Spleen (tissue), 11 donors: ENCODE results near the gene SEC16A. TPM values are rescaled to one million over a fixed set of nuclear protein-coding genes. Genes with fewer than 3 reads are reported as not detected.

Experiments used
- DNase-seq: peaks from one replicate; pipeline ENCODE4 v3.0.0-alpha.2; 2020
- H3K27ac ChIP-seq, 8 donors: fragments of 200-600 bp; sonication (generic) in 7 of 8; 1 replicate in 4 of 8; 2 replicates in 4 of 8; pipeline versions ENCODE4 v1.5.0 to v1.8.0; 2016 to 2021; ENCODE audit warnings: inconsistent platforms in 4 of 8, mild to moderate bottlenecking in 4 of 8, moderate library complexity in 1 of 8
- H3K27me3 ChIP-seq, 7 donors: fragments of 200-600 bp; sonication (generic) in 6 of 7; replicated peaks in 1 of 7; 1 replicate in 4 of 7; 2 replicates in 3 of 7; pipeline versions ENCODE4 v1.5.0 to v1.8.0; 2016 to 2021; ENCODE audit warnings: inconsistent platforms in 3 of 7, mild to moderate bottlenecking in 1 of 7
- H3K36me3 ChIP-seq, 6 donors: fragments of 200-600 bp; sonication (generic) in 5 of 6; 1 replicate in 4 of 6; 2 replicates in 2 of 6; pipeline versions ENCODE4 v1.5.0 to v1.8.0; 2016 to 2021; ENCODE audit warnings: inconsistent platforms in 2 of 6
- H3K4me1 ChIP-seq, 6 donors: fragments of 200-600 bp; sonication (generic) in 5 of 6; 1 replicate in 3 of 6; 2 replicates in 3 of 6; pipeline versions ENCODE4 v1.5.0 to v1.8.0; 2016 to 2021; ENCODE audit warnings: inconsistent platforms in 3 of 6
- H3K4me3 ChIP-seq, 8 donors: fragments of 200-600 bp; sonication (generic) in 7 of 8; 1 replicate in 4 of 8; 2 replicates in 4 of 8; pipeline versions ENCODE4 v1.5.0 to v1.8.0; 2016 to 2021; ENCODE audit warnings: inconsistent platforms in 4 of 8, mild to moderate bottlenecking in 4 of 8, moderate library complexity in 2 of 8
- H3K9me3 ChIP-seq, 8 donors: fragments of 200-600 bp; sonication (generic) in 7 of 8; 1 replicate in 4 of 8; 2 replicates in 4 of 8; pipeline versions ENCODE4 v1.5.0 to v1.8.0; 2016 to 2021; ENCODE audit warnings: inconsistent platforms in 4 of 8
- CTCF ChIP-seq, 11 experiments: fragments of 200-600 bp in 7 of 11; fragments of 450-650 bp in 4 of 11; sonication (generic) in 4 of 11; IDR thresholded peaks in 8 of 11; conservative IDR thresholded peaks in 3 of 11; 1 replicate in 7 of 11; 2 replicates in 4 of 11; pipeline versions ENCODE4 v1.4.0 to v1.8.0; 2016 to 2021; ENCODE audit warnings: antibody characterized with exemption in 11 of 11, inconsistent platforms in 4 of 11, mild to moderate bottlenecking in 1 of 11
- POLR2A ChIP-seq, 3 donors: fragments of 450-650 bp; IDR thresholded peaks; one replicate each; pipeline ENCODE4 v1.5.1; 2017; ENCODE audit warnings: antibody characterized with exemption in 3 of 3, mild to moderate bottlenecking in 1 of 3
- POLR2AphosphoS5 ChIP-seq, 3 donors: sonication (generic); formaldehyde crosslinking; IDR thresholded peaks; one replicate each; pipeline ENCODE4 v1.5.1; 2017; ENCODE audit warnings: antibody characterized with exemption in 3 of 3
- WGBS, 5 donors: extraction: QIAGEN DNeasy Blood & Tissue Kit in 3 of 5; methylation state at CpG; one replicate each; pipeline versions ENCODE4 v1.1.5 to v1.1.7; 2013 to 2018; 5-methylcytosine and 5-hydroxymethylcytosine counted together
- intact Hi-C: fragments of 100-400 bp; cut with DNase I; formaldehyde crosslinking; loops from one replicate; pipeline ENCODE4 v1.15.0; 2023; ENCODE audit warnings: low total_unique reads
- polyA plus RNA-seq, 3 donors: library from polyadenylated mRNA; stranded (reverse); fragments of 200-250 nt; gene quantifications; one replicate each; pipeline ENCODE4 v1.2.1, GENCODE V29; 2013
- total RNA-seq, 7 donors: library from RNA; depleted of rRNA in 3 of 7; stranded (reverse); fragments of >200 nt in 3 of 7; fragmentation: NEBNext Ultra II Directional in 4 of 7; extraction: Animal tissue kit (Norgen Biotek cat#: 25700) in 4 of 7; gene quantifications; one replicate each; pipeline versions ENCODE4 v1.1.0 to v1.2.1, GENCODE V29; 2016 to 2021
- donor health status: healthy with polysubstance abuse.
- donor health status: DM: no; HTN: no; CAD: no; lungs with moderate emphysema.
- donor health status: DM: no; HTN: no; CAD: no.
- donor health status: Bipolar disorder and iron deficiency.
- donor health status: healthy.
- donor health status: DM: no; HTN: no; CAD: no.
- donor health status: DM: yes; HTN: yes; CAD: no.

SEC16A gene
- total and polyA plus RNA-seq, 10 donors = 35.0 to 92.1 (median 75.1) TPM

GRCh38 chr9:136514022-136514714 lies 31.3 kb upstream of the SEC16A start:
- DNase-seq = no peak
- Histone ChIP-seq H3K27ac (peak overlapping the region in 6 of 8 donors; percentile 7 to 92 (median 84)), H3K4me1 (peaks cover 4 to 66% (median 47%) of the 10 kb centered on the region in 6 donors), H3K4me3 (no peak overlapping the region), H3K9me3 (no peaks in the 10 kb centered on the region), H3K27me3 (no peaks in the 10 kb centered on the region), H3K36me3 (peaks cover 0 to 100% (median 100%) of the 10 kb centered on the region in 6 donors)
- no peak for TF ChIP-seq POLR2A (IDR thresholded peaks at IDR 0.05)
- no peak for TF ChIP-seq CTCF (IDR thresholded peaks at IDR 0.05 in 8 of 11, conservative IDR thresholded peaks at IDR 0.05 in 3 of 11)
- peak; percentile 65 to 81 (median 74) for TF ChIP-seq POLR2AphosphoS5 (IDR thresholded peaks at IDR 0.05)
- WGBS, 5 donors = 75 to 92% (median 86%) methylated on average over 21 to 29 of the region's 29 CpGs
- intact Hi-C loops = no loop called here

GRCh38 chr9:136513191-136513590 lies 30.4 kb upstream of the SEC16A start:
- H3K27me3 ChIP-seq = no peaks in the 10 kb centered on the region
- intact Hi-C loops = no loop called here
- no peak for TF ChIP-seq POLR2A (IDR thresholded peaks at IDR 0.05)
- TF ChIP-seq POLR2AphosphoS5 (IDR thresholded peaks at IDR 0.05) = peak in 2 of 3 donors; percentile 14 to 63
- H3K27ac ChIP-seq = peak overlapping the region in 5 of 8 donors; percentile 76 to 92 (median 86)
- WGBS, 5 donors = 95 to 99% (median 95%) methylated on average over 13 to 16 of the region's 16 CpGs
- H3K4me3 ChIP-seq = no peak overlapping the region
- H3K9me3 ChIP-seq = no peaks in the 10 kb centered on the region
- DNase-seq = no peak
- H3K4me1 ChIP-seq = peaks cover 4 to 69% (median 47%) of the 10 kb centered on the region in 6 donors
- peaks cover 0 to 100% (median 100%) of the 10 kb centered on the region in 6 donors for H3K36me3 ChIP-seq

GRCh38 chr9:136512651-136513071 lies 29.8 kb upstream of the SEC16A start:
- H3K36me3 ChIP-seq = peaks cover 3 to 100% (median 100%) of the 10 kb centered on the region in 6 donors
- WGBS, 5 donors = 77 to 97% (median 81%) methylated on average over 12 to 13 of the region's 13 CpGs
- DNase-seq = no peak
- no peaks in the 10 kb centered on the region for H3K9me3 ChIP-seq
- intact Hi-C loops = no loop called here
- H3K27me3 ChIP-seq = no peaks in the 10 kb centered on the region
- TF ChIP-seq POLR2AphosphoS5 (IDR thresholded peaks at IDR 0.05) (no peak), CTCF (IDR thresholded peaks at IDR 0.05 in 8 of 11, conservative IDR thresholded peaks at IDR 0.05 in 3 of 11) (no peak), POLR2A (IDR thresholded peaks at IDR 0.05) (no peak)
- no peak overlapping the region for H3K4me3 ChIP-seq
- peaks cover 4 to 68% (median 47%) of the 10 kb centered on the region in 6 donors for H3K4me1 ChIP-seq
- peak overlapping the region; percentile 58 to 92 (median 79) for H3K27ac ChIP-seq

DNA sequence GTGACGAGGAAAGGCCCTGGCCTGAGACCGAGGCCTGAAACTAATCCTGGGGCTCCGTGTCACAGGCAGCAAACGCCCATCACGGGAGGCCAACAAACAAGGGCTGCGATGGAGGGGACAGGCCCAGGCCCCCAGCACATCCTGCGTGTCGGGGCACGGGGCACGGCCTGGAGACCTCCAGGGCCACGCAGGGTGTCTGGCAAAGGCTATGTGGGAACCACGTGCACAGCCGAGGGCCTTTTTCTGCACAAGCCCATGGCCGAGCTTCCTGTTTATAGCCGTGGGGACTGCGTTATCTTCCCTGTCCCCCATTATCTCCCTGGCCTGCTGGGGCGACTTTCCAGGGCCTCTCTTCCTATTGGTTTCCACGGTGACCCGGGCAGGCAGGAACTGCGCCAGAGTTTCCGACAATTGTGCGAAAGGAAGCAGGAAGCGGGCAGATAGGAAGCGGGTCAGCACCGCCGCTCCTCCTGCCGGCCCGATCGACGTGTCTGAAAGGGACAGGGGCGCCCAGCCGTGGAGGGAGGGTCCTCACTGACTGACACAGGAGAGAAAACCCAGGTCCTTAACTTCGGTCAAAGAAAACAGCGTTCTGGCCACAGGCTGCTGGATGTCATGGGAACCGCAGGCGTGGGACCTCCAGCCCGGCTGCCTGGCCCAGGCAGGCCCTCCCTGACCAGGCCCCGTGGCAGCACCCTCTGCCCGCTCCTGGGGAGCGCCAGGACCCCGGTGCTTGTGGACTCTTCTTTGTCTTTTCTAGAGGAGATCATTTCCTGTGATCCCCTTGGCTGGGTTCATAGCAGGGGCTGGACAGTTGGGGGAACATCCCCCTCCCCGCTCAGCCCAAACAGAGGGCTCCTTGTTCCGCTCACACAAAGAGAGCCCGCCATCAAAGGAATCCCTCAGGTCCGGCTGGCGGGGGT lies 29.1 kb upstream of the SEC16A start:
- H3K4me1 ChIP-seq = peaks cover 4 to 66% (median 47%) of the 10 kb centered on the region in 6 donors
- peak overlapping the region; percentile 58 to 92 (median 80) for H3K27ac ChIP-seq

More for the DNA sequence above, 29.1 kb upstream of the SEC16A start:
- intact Hi-C loops = no loop called here
- Histone ChIP-seq H3K9me3 (no peaks in the 10 kb centered on the region), H3K4me3 (no peak overlapping the region), H3K36me3 (peaks cover 4 to 100% (median 100%) of the 10 kb centered on the region in 6 donors), H3K27me3 (no peaks in the 10 kb centered on the region)
- WGBS, 5 donors = 68 to 84% (median 77%) methylated on average over 39 to 46 of the region's 46 CpGs
- TF ChIP-seq POLR2AphosphoS5 (IDR thresholded peaks at IDR 0.05) (peak; percentile 82 to 88 (median 87)), CTCF (IDR thresholded peaks at IDR 0.05 in 8 of 11, conservative IDR thresholded peaks at IDR 0.05 in 3 of 11) (peak in 1 of 11 experiments; percentile 11), POLR2A (IDR thresholded peaks at IDR 0.05) (no peak)
- DNase-seq = peak; percentile 88
